ENCODE data around the gene ZFPM1. TPM values are rescaled to one million over a fixed set of nuclear protein-coding genes. Genes with fewer than 3 reads are reported as not detected.

Gene ZFPM1
- polyA plus RNA-seq, 1 experiment, result 0.22 TPM

GRCh38 chr16:88463411-88463810 is 10.3 kb downstream of the ZFPM1 start:
- ChIA-PET POLR2A (no interaction called here), CTCF (no interaction called here)
- DNase-seq (ENCODE audit: low read depth), result no peak
- Histone ChIP-seq H3K36me3 (ENCODE audit: control insufficient read depth, insufficient read depth, low read length) (no peaks in the 10 kb centered on the region), H3K4me3 (ENCODE audit: low read depth, low read length) (no peak overlapping the region), H3K27me3 (ENCODE audit: control insufficient read depth, insufficient read depth, low read length) (no peaks in the 10 kb centered on the region)
- TF ChIP-seq CTCF (IDR thresholded peaks at IDR 0.05; ENCODE audit: insufficient read depth, low read depth, low read length), result no peak

DNA sequence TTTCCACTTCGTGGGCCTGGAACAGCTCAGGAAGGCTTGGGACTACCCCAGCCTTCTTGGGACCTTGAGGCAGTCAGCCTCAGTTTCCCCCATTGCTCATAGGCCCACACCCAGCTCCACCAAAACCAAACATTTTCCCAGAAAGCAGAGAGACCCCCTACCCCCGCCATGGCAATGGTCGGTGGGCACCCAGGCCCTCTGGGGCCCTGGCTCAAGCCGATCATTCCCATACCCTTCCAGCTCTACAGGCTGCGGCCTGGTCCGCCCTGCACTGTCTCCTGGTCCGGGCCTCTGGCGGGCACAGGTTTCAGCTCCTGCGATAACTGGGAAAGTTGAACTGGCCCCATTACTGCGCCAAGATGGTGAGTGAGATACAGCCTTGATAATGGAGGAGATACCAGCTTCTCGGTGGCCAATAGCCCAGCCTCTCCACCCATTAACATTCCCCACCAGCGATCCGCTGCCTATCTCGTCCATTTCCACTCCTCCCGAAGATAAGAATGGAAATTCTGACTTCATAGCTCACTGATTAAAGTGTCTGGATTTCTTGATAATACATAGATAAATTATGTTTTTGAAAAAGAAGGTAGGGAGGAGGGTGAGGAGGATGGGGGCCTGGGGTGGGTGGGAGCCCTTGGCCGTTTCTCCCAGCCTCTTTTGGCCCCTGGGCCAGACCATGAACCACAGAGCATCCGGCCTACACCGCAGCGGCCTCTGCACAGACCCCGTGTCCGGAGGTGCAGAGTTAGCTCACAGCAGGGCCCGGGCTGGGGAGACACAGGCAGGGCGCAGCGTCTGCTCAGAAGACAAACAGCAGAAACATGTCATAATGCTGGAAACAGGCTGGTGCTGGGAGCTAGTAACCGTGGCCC is 11.6 kb downstream of the ZFPM1 start:
- H3K27me3 ChIP-seq (ENCODE audit: control insufficient read depth, insufficient read depth, low read length), result no peaks in the 10 kb centered on the region
- no peak overlapping the region for H3K4me3 ChIP-seq (ENCODE audit: low read depth, low read length)
- no peak for TF ChIP-seq CTCF (IDR thresholded peaks at IDR 0.05; ENCODE audit: insufficient read depth, low read depth, low read length)
- ChIA-PET POLR2A (no interaction called here), CTCF (interaction anchor here (0.6 to 1.1 kb wide), 2 partner anchors 8 to 79 kb away, joined by 3 read pairs; no protein-coding TSS in a partner anchor)
- DNase-seq (ENCODE audit: low read depth), result no peak
- H3K36me3 ChIP-seq (ENCODE audit: control insufficient read depth, insufficient read depth, low read length), result no peaks in the 10 kb centered on the region

DNA sequence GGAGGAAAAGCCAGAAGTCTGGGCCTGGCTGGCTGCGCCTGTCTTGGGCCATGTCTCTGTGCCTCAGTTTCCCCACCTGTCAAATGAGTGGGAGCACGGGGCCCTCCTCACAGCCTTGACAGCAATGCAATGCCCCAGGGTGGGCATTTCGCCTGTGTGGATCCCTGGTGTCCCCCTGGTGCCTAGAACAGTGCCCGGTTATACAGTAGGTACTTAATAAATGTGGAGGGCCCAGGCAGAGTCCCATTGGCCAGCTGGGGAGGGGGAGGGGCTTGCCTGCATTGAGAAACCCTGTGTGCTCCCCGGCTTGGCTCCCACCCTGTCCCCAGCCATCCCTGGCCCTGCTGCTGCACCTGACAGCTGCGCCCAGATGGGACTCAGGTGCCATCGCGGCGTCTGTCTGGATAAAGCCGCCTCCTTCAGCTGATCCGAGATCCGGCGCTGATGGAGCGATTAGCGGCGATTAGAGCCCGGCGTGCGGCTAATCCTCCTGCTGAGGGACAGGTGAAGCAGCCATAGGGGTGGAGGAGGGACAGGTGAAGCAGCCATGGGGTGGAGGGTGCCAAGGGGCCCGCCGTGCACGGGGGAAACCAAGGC is 12.4 kb downstream of the ZFPM1 start:
- TF ChIP-seq CTCF (IDR thresholded peaks at IDR 0.05; ENCODE audit: insufficient read depth, low read depth, low read length), result no peak
- ChIA-PET POLR2A (no interaction called here), CTCF (interaction anchor here (1.1 kb wide), 1 partner anchor 9 kb away, joined by 3 read pairs; no protein-coding TSS in a partner anchor)
- Histone ChIP-seq H3K36me3 (ENCODE audit: control insufficient read depth, insufficient read depth, low read length) (no peaks in the 10 kb centered on the region), H3K27me3 (ENCODE audit: control insufficient read depth, insufficient read depth, low read length) (no peaks in the 10 kb centered on the region), H3K4me3 (ENCODE audit: low read depth, low read length) (no peak overlapping the region)
- no peak for DNase-seq (ENCODE audit: low read depth)

- CTCF ChIA-PET, result interaction anchor here (1.1 kb wide), 1 partner anchor 10 kb away, joined by 3 read pairs; no protein-coding TSS in a partner anchor
- no peak for DNase-seq (ENCODE audit: low read depth)
- H3K36me3 ChIP-seq (ENCODE audit: control insufficient read depth, insufficient read depth, low read length), result no peaks in the 10 kb centered on the region
Observed at GRCh38 chr16:88466175-88466862, 13.2 kb downstream of the ZFPM1 start.

More at GRCh38 chr16:88466175-88466862, 13.2 kb downstream of the ZFPM1 start:
- H3K4me3 ChIP-seq (ENCODE audit: low read depth, low read length), result no peak overlapping the region
- POLR2A ChIA-PET, result no interaction called here
- no peaks in the 10 kb centered on the region for H3K27me3 ChIP-seq (ENCODE audit: control insufficient read depth, insufficient read depth, low read length)
- no peak for TF ChIP-seq CTCF (IDR thresholded peaks at IDR 0.05; ENCODE audit: insufficient read depth, low read depth, low read length)
